CD1c-positive myeloid dendritic cell (primary cell): ENCODE data around the gene RAMP3.
"Not testable (repeated sequence)": the region's sequence is repeated elsewhere in the genome, so short reads cannot be mapped to it uniquely, and the experiment has no call there.

ENCODE experiments used
- DNase-seq: peaks from one replicate; pipeline ENCODE4 v3.0.0-alpha.2; 2016; ENCODE audit errors: extremely low spot score

RAMP3 gene

GRCh38 chr7:45132708-45133320 is 24.8 kb upstream of the RAMP3 start:
- DNase-seq = no peak

GRCh38 chr7:45133352-45133751 is 24.2 kb upstream of the RAMP3 start:
- no peak for DNase-seq

- DNase-seq = no peak
Observed at GRCh38 chr7:45133877-45134276, 23.7 kb upstream of the RAMP3 start.

- peak; percentile 85 for DNase-seq
Observed at GRCh38 chr7:45136106-45137060, 21.2 kb upstream of the RAMP3 start.

GRCh38 chr7:45138433-45139267 is 18.9 kb upstream of the RAMP3 start:
- DNase-seq = no peak

GRCh38 chr7:45140827-45141226 is 16.8 kb upstream of the RAMP3 start:
- DNase-seq = no peak

- DNase-seq = no peak
Observed at GRCh38 chr7:45143616-45144015, 14.0 kb upstream of the RAMP3 start.

- no peak for DNase-seq
Observed at GRCh38 chr7:45145881-45146280, 11.7 kb upstream of the RAMP3 start.

- DNase-seq = no peak
Observed at GRCh38 chr7:45146531-45147379, 10.8 kb upstream of the RAMP3 start.

- no peak for DNase-seq
Observed at GRCh38 chr7:45147858-45148652, 9.5 kb upstream of the RAMP3 start.

GRCh38 chr7:45148653-45148973 is 9.0 kb upstream of the RAMP3 start:
- DNase-seq = no peak

GRCh38 chr7:45149606-45150005 is 8.0 kb upstream of the RAMP3 start:
- no peak for DNase-seq

GRCh38 chr7:45150199-45150598 is 7.4 kb upstream of the RAMP3 start:
- DNase-seq = no peak

GRCh38 chr7:45151131-45151684 is 6.4 kb upstream of the RAMP3 start:
- no peak for DNase-seq

- no peak for DNase-seq
Observed at GRCh38 chr7:45151967-45152366, 5.6 kb upstream of the RAMP3 start.

GRCh38 chr7:45153233-45153632 is 4.4 kb upstream of the RAMP3 start:
- DNase-seq = no peak

- DNase-seq = not testable (repeated sequence)
Observed at GRCh38 chr7:45153861-45154260, 3.7 kb upstream of the RAMP3 start.

GRCh38 chr7:45155357-45155900 is 2.2 kb upstream of the RAMP3 start:
- DNase-seq = no peak

- no peak for DNase-seq
Observed at GRCh38 chr7:45155941-45156340, 1.6 kb upstream of the RAMP3 start.
